ENCODE measurements around the gene RAB25.

The RAB25 gene

DNA sequence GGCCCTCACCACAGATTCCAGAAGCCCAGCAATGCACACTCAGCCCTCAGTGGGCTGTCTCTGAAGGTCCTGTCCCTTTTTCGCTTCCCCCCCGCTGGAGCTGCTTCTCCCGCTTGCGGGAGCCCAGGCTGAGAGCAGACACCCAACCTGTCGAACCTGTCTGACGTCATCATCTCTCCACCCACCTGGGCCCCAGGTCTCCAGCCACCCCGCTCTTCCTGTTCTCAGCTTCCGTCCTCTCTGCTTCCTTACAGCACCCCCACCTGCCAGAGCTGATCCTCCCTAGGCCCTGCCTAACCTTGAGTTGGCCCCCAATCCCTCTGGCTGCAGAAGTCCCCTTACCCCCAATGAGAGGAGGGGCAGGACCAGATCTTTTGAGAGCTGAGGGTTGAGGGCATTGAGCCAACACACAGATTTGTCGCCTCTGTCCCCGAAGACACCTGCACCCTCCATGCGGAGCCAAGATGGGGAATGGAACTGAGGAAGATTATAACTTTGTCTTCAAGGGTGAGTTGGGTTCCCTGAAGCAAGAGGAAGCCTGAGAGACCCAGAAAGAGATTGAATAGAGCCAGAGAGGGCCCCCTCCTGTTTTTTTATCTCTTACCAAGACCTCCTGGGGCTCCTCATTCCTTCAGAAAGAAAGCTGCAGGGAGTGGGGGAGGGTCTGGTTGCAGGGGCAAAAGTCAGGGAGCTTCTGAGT, at the start of gene RAB25:
Gene RAB25, plus strand, starts transcription at position 224 of the 700 bp plus-strand sequence. Its CDS starts 241 bp downstream, at position 465.
- no peak within 1 kb of the TSS for H3K27ac ChIP-seq
- ChIA-PET CTCF (interaction anchor here (0.5 to 0.6 kb wide), 2 partner anchors 53 to 128 kb away, joined by 3 read pairs; no protein-coding TSS in a partner anchor), POLR2A (ENCODE audit: low non-redundant PET) (no interaction called here)
- TF ChIP-seq, protein P1, sequence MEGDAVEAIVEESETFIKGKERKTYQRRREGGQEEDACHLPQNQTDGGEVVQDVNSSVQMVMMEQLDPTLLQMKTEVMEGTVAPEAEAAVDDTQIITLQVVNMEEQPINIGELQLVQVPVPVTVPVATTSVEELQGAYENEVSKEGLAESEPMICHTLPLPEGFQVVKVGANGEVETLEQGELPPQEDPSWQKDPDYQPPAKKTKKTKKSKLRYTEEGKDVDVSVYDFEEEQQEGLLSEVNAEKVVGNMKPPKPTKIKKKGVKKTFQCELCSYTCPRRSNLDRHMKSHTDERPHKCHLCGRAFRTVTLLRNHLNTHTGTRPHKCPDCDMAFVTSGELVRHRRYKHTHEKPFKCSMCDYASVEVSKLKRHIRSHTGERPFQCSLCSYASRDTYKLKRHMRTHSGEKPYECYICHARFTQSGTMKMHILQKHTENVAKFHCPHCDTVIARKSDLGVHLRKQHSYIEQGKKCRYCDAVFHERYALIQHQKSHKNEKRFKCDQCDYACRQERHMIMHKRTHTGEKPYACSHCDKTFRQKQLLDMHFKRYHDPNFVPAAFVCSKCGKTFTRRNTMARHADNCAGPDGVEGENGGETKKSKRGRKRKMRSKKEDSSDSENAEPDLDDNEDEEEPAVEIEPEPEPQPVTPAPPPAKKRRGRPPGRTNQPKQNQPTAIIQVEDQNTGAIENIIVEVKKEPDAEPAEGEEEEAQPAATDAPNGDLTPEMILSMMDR (conservative IDR thresholded peaks at IDR 0.05; ENCODE audit: low read depth), result no peak
- DNase-seq (ENCODE audit: low spot score), result peak; percentile 96

DNA sequence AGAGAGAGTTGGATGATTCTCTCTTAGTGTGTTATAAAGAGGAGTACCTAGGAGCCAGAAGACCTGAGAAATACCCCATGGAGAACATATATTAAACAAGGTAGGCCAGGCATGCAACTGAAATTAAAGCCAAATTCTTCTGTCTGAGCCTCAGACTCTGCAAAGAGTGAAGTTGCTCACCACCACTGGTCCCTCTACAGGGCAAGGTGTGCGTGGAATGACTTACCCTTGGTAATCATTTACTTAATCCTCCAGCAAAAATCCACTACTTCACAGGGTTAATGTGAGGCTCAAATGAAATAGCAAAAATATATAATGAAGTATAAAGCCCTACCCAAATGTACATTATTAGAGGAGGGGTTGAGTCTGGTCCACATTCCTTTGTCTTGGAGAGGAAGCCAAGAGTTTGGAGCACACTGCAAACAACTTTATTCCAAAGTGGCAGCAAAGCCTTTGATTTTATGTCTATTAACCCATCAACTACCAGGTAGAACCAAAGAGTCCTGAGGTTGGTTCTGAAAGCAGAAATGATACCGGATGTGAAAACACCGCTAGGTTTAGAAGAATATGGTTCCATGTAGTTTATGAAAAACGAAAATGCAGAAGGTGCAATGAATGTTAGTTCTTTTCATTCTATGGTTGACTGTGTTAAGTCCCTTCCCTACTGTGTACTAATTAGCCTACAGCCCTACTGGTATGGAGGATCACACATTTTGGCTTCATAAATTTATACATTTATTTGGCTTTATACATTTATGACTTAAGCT, 48.7 kb upstream of the RAB25 start:
- H3K27ac ChIP-seq, result no peak overlapping the region
- POLR2A ChIA-PET (ENCODE audit: low non-redundant PET), result no interaction called here
- TF ChIP-seq, protein P1 (conservative IDR thresholded peaks at IDR 0.05; ENCODE audit: low read depth), result no peak
- DNase-seq (ENCODE audit: low spot score), result no peak
- CTCF ChIA-PET, result no interaction called here

DNA sequence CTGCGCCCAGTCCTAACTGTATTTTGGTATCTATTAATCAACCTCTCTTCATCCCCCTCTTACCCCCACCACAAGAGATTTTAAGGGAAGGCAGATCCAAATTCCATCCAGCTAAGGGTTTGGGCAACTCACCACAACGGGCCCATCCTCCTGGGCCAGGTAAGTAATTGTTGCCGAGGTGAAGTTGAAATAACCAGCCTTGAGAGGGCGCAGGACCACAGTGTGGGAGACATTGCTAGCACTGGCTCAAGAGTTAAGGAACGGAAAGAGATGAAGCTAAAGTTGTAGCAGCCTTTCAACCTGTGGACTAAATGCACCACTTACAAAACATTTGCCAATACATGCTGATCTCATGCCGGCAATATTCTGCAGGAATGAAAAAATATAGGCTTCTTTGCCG, 46.1 kb upstream of the RAB25 start:
- ChIA-PET CTCF (no interaction called here), POLR2A (ENCODE audit: low non-redundant PET) (no interaction called here)
- TF ChIP-seq, protein P1 (conservative IDR thresholded peaks at IDR 0.05; ENCODE audit: low read depth), result no peak
- DNase-seq (ENCODE audit: low spot score), result no peak
- no peak overlapping the region; the same call in 1 of the 2 replicates for H3K27ac ChIP-seq

DNA sequence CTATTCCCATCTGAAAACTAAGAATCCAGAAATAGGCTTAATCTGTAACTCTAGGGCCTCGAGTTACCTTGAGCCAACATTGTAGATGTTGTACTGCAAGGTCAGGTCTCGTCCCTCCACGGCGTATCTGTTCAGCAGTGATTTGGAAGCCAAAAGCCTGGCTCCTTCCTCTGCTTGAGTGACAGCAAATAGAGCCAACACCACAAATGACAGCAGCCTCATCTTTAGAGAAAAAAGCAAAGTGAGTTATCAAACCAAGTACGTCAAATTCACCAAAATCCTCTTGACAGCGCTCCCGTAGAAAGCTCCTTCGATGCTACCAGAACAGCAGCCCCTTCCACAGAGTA, 41.0 kb upstream of the RAB25 start:
- CTCF ChIA-PET, result interaction anchor here (0.7 to 1.1 kb wide), 3 partner anchors 36 to 77 kb away, joined by 3 to 5 read pairs (median 4); no protein-coding TSS in a partner anchor
- no peak for DNase-seq (ENCODE audit: low spot score)
- TF ChIP-seq, protein P1 (conservative IDR thresholded peaks at IDR 0.05; ENCODE audit: low read depth), result no peak
- POLR2A ChIA-PET (ENCODE audit: low non-redundant PET), result no interaction called here
- peak overlapping the region; percentile 80 for H3K27ac ChIP-seq

DNA sequence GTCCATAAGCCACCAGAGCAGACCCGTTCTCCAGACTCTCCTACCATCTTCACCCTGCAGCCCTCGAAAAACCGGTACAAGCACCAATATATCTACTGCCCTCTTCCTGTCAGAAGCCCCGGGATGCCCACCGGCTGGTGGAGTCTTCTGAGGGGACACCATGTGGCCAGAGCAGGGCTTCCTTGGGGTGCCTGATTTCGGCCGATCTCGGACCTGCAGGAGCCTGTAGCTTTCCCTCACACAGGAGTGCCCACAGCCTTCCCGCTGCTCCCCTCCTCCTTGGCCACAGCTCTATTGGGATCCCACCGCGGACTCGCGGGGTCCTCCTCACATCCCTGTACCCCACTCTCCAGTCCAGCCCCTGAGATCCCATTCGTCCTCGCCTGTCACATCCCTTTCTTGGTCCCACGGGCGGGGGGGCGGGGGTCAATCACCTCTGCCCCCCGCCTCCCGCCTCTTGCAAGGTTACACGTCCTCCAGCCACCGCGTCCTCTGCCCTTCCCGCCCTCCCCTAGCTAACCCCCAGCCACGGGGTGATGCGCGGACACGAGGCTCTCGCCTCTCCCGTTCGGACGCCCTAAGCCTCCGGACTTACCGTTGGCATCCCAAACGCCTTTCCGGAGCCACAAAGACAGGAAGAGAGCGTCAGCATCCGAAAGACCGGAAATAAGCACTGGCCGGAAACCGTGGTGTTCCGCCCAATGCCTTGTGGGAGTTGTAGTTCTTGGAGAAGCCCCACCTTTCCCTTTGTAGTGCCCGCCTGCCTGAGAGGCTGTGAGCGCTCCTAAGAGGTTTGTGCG, 40.5 kb upstream of the RAB25 start, which contains the start of gene SSR2:
Gene SSR2, minus strand, starts transcription at position 659 of the 800 bp plus-strand sequence. CDS start 784 bp downstream, outside the sequence.
- CTCF ChIA-PET, result interaction anchor here (0.7 to 1.1 kb wide), 2 partner anchors 46 to 77 kb away, joined by 3 to 4 read pairs; no protein-coding TSS in a partner anchor
- peak; percentile 96 for DNase-seq (ENCODE audit: low spot score)
- TF ChIP-seq, protein P1 (conservative IDR thresholded peaks at IDR 0.05; ENCODE audit: low read depth), result no peak
- peak within 1 kb of the TSS; percentile 80 for H3K27ac ChIP-seq
- POLR2A ChIA-PET (ENCODE audit: low non-redundant PET), result no interaction called here

DNA sequence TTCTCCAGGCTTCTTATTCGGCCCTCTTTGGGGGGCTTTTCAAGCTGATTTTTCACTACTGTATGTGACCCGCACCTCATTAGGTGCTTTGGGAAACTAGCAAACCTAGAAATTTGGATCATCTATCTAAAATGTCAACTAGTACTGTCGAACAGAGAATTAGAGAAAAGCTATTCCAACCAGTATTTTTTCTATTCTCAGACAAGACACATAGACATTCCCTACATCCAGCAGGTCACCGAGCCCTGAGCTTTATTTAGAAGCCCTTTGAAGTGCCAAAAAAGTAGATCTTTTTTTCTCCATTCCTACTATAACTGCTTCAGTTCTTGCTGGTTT, 39.9 kb upstream of the RAB25 start:
- POLR2A ChIA-PET (ENCODE audit: low non-redundant PET), result no interaction called here
- CTCF ChIA-PET, result interaction anchor here (1.1 kb wide), 1 partner anchor 45 kb away, joined by 3 read pairs; no protein-coding TSS in a partner anchor
- DNase-seq (ENCODE audit: low spot score), result no peak
- peak overlapping the region; percentile 80 for H3K27ac ChIP-seq
- TF ChIP-seq, protein P1 (conservative IDR thresholded peaks at IDR 0.05; ENCODE audit: low read depth), result no peak

All from RWPE1 (cell line).